ENCODE results near the gene KLHL29. TPM values are rescaled to one million over a fixed set of nuclear protein-coding genes. Genes with fewer than 3 reads are reported as not detected.

The KLHL29 gene
- total RNA-seq, 1 donor from 2014 or later: 17.5 TPM

DNA sequence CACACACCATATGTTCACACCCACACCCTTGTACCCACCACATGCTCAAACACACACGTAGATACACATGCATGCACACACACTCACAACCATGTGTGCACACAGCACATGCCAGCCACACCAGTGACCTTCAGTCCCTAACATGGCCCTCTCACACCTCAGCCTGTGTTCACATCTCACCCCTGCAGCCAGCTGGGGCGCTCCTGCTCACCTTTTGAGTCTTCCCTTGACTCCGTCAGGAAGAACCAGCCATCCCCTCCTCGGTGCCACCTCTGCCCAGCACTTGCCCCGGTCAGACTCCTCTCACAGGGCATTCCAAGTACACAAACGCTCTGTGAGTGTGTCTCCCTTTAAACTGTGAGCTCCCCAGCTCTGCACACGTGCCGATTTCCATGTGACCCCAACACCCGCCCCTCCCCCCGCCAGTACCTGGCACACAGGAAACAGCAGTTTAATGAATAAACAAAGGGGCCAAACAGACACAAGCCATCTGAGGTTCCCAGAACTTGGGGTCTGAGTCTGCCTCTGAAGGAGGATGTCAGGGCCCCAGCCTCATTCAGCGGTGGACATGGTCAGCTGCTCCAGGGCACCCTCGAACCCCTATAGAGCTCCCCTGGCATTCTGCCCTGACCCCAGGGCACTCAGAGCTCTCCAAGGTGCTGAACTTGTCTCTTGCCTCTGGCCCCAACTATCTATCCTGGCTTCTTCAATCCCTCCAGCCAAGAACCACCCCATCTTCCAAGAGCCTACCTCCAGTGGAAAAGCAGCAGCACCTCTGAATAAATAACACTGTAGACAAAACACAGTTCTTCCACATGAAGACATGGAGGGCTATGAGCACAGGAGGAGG lies 289.1 kb downstream of the KLHL29 start:
- peaks cover 8% of the 10 kb centered on the region for H3K4me1 Mint-ChIP-seq (ENCODE audit: unreplicated experiment)
- peak overlapping the region; percentile 13 for H3K27ac Mint-ChIP-seq (ENCODE audit: unreplicated experiment)
- no peak overlapping the region for H3K4me3 Mint-ChIP-seq (ENCODE audit: unreplicated experiment)
- H3K9me3 Mint-ChIP-seq (ENCODE audit: unreplicated experiment): no peaks in the 10 kb centered on the region
- TF ChIP-seq, protein P1, sequence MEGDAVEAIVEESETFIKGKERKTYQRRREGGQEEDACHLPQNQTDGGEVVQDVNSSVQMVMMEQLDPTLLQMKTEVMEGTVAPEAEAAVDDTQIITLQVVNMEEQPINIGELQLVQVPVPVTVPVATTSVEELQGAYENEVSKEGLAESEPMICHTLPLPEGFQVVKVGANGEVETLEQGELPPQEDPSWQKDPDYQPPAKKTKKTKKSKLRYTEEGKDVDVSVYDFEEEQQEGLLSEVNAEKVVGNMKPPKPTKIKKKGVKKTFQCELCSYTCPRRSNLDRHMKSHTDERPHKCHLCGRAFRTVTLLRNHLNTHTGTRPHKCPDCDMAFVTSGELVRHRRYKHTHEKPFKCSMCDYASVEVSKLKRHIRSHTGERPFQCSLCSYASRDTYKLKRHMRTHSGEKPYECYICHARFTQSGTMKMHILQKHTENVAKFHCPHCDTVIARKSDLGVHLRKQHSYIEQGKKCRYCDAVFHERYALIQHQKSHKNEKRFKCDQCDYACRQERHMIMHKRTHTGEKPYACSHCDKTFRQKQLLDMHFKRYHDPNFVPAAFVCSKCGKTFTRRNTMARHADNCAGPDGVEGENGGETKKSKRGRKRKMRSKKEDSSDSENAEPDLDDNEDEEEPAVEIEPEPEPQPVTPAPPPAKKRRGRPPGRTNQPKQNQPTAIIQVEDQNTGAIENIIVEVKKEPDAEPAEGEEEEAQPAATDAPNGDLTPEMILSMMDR (IDR thresholded peaks at IDR 0.05; ENCODE audit: unreplicated experiment): no peak
- DNase-seq (ENCODE audit: low spot score): peak; percentile 36
- H3K27me3 Mint-ChIP-seq (ENCODE audit: unreplicated experiment): peaks cover 14% of the 10 kb centered on the region
- H3K36me3 Mint-ChIP-seq (ENCODE audit: low read depth, unreplicated experiment): peaks cover 19% of the 10 kb centered on the region

DNA sequence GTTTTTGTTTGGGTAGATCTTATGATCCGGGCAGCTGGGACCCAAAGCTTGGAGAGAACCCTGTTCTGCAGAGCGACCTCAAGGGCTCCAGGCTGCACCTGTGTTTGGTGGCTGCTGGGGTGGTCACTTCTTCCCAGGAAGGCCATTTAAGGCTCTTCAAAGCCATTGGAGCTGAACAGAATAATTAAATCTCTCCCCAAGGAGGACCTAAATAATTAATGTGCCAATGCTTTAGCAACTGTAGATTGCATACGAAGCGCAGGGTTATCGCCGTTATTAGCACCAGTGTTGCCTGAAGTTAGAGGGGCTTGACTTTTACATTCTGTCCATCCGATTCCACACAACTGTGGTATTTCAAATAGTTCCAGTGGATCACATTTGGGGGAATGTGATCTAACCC lies 290.5 kb downstream of the KLHL29 start:
- Mint-ChIP-seq H3K27me3 (ENCODE audit: unreplicated experiment) (peaks cover 16% of the 10 kb centered on the region), H3K4me1 (ENCODE audit: unreplicated experiment) (peaks cover 8% of the 10 kb centered on the region), H3K9me3 (ENCODE audit: unreplicated experiment) (no peaks in the 10 kb centered on the region), H3K27ac (ENCODE audit: unreplicated experiment) (no peak overlapping the region), H3K36me3 (ENCODE audit: low read depth, unreplicated experiment) (peaks cover 19% of the 10 kb centered on the region), H3K4me3 (ENCODE audit: unreplicated experiment) (no peak overlapping the region)
- DNase-seq (ENCODE audit: low spot score): no peak
- TF ChIP-seq, protein P1 (IDR thresholded peaks at IDR 0.05; ENCODE audit: unreplicated experiment): no peak

DNA sequence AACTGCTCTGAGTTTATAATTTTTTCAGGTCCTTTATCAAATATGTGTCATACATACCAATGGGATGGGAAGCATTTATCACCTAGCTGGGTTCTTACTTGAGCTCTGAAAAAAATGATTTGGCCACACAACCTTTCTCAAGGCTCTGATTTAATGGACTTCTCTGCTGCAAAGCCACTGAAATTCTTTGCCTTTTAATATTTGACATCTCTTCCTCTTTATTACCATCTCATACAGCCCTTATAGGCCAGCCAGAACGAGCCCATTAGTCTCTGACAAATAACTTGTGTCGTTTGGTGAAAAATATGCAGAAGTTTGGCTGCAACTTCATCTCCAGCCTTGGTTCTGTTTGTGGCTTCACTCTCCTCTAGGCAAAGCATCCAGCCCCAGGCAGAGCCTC lies 292.9 kb downstream of the KLHL29 start:
- H3K27ac Mint-ChIP-seq (ENCODE audit: unreplicated experiment): no peak overlapping the region

DNA sequence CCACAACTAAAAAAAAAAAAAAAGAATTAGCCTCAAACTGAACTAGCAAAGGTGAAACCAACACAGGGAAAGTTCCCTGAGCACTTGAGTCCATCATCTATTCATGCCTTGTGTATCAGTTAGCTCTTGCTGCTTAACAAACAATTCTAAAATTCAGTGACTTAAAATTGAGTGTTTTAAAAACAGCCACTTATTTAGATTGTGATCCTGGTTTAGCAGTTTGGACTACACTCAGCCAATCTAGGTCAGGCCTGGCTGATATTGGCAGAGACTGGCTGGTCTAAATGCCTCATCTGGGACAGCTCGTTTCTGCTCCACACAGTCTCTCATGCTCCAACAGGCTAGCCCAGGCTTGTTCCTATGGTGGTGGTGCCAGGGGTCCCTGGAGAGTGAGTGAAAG lies 294.1 kb downstream of the KLHL29 start:
- H3K27ac Mint-ChIP-seq (ENCODE audit: unreplicated experiment): no peak overlapping the region
- peaks cover 8% of the 10 kb centered on the region for H3K36me3 Mint-ChIP-seq (ENCODE audit: low read depth, unreplicated experiment)
- peaks cover 6% of the 10 kb centered on the region for H3K27me3 Mint-ChIP-seq (ENCODE audit: unreplicated experiment)
- H3K4me3 Mint-ChIP-seq (ENCODE audit: unreplicated experiment): no peak overlapping the region
- H3K9me3 Mint-ChIP-seq (ENCODE audit: unreplicated experiment): no peaks in the 10 kb centered on the region
- DNase-seq (ENCODE audit: low spot score): no peak
- TF ChIP-seq, protein P1 (IDR thresholded peaks at IDR 0.05; ENCODE audit: unreplicated experiment): no peak
- H3K4me1 Mint-ChIP-seq (ENCODE audit: unreplicated experiment): peaks cover 1% of the 10 kb centered on the region

More for the DNA sequence above, 292.9 kb downstream of the KLHL29 start:
- H3K4me1 Mint-ChIP-seq (ENCODE audit: unreplicated experiment): peaks cover 8% of the 10 kb centered on the region
- TF ChIP-seq, protein P1 (IDR thresholded peaks at IDR 0.05; ENCODE audit: unreplicated experiment): no peak
- H3K9me3 Mint-ChIP-seq (ENCODE audit: unreplicated experiment): no peaks in the 10 kb centered on the region
- H3K27me3 Mint-ChIP-seq (ENCODE audit: unreplicated experiment): peaks cover 12% of the 10 kb centered on the region
- peaks cover 19% of the 10 kb centered on the region for H3K36me3 Mint-ChIP-seq (ENCODE audit: low read depth, unreplicated experiment)
- no peak overlapping the region for H3K4me3 Mint-ChIP-seq (ENCODE audit: unreplicated experiment)
- no peak for DNase-seq (ENCODE audit: low spot score)

DNA sequence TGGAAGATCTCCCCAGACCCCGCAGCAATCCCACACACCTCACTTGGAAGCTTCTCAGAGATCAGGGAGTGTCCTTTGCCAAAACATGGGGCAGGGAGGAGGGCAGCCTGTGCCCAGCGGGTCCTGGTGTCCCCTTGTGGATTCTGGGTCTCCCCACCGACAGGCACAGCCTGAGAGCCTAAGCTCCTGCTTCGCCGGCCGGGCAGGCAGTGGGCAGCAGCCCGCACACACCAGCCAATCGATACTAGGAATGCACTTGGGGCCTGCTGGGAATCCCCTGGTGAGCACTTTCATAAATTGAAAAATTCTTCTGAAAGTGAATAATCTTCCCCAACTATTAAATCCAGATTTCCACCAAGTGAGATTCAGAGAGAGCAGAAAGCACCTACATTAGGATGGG lies 296.0 kb downstream of the KLHL29 start:
- peaks cover 11% of the 10 kb centered on the region for H3K4me1 Mint-ChIP-seq (ENCODE audit: unreplicated experiment)

More for the DNA sequence above, 296.0 kb downstream of the KLHL29 start:
- TF ChIP-seq, protein P1 (IDR thresholded peaks at IDR 0.05; ENCODE audit: unreplicated experiment): no peak
- no peak overlapping the region for H3K4me3 Mint-ChIP-seq (ENCODE audit: unreplicated experiment)
- peaks cover 8% of the 10 kb centered on the region for H3K36me3 Mint-ChIP-seq (ENCODE audit: low read depth, unreplicated experiment)
- DNase-seq (ENCODE audit: low spot score): no peak
- H3K9me3 Mint-ChIP-seq (ENCODE audit: unreplicated experiment): no peaks in the 10 kb centered on the region
- H3K27me3 Mint-ChIP-seq (ENCODE audit: unreplicated experiment): peaks cover 7% of the 10 kb centered on the region
- H3K27ac Mint-ChIP-seq (ENCODE audit: unreplicated experiment): no peak overlapping the region

All from endothelial cell (in vitro differentiated cells).